ENCODE measurements around the gene GLCE.
"Not testable (repeated sequence)": the region's sequence is repeated elsewhere in the genome, so short reads cannot be mapped to it uniquely, and the experiment has no call there.

Gene GLCE

DNA sequence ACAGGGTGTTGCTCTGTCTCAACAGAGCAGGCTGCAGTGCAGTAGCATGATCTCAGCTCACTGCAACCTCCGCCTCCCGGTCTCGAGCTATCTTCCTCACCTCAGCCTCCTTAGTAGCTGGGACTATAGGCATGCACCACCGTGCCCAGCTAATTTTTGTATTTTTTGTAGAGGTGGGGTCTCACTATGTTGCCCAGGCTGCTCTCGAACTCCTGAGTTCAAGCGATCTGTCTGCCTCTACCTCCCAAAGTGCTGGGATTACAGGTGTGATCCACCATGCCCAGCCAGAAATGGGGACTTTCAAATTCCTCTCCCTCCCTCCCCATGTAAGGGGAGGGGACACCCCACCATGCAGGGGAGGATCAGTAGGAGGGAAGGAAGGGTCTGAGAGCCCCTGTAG, 141.7 kb downstream of the GLCE start:
- not testable (repeated sequence) for DNase-seq

DNA sequence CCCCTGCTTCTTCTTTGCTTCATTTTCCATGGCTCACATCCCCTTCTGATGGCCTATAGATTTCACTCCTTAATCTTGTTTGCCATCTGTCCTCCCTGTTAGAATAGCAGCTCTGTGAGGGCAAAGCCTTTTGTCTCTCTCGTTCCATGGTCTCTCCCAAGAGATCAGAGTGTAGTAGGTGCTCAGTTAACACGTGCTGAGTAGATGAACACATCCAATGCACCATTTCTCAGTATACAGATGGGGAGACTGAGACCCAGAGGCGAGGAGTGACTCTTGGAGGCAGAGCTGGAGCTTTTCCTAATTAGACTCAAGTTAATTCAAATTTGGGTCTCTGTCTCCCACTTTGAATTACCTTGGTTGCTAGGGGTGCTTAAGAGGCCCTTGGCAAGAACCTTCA, 142.5 kb downstream of the GLCE start:
- DNase-seq = no peak

DNA sequence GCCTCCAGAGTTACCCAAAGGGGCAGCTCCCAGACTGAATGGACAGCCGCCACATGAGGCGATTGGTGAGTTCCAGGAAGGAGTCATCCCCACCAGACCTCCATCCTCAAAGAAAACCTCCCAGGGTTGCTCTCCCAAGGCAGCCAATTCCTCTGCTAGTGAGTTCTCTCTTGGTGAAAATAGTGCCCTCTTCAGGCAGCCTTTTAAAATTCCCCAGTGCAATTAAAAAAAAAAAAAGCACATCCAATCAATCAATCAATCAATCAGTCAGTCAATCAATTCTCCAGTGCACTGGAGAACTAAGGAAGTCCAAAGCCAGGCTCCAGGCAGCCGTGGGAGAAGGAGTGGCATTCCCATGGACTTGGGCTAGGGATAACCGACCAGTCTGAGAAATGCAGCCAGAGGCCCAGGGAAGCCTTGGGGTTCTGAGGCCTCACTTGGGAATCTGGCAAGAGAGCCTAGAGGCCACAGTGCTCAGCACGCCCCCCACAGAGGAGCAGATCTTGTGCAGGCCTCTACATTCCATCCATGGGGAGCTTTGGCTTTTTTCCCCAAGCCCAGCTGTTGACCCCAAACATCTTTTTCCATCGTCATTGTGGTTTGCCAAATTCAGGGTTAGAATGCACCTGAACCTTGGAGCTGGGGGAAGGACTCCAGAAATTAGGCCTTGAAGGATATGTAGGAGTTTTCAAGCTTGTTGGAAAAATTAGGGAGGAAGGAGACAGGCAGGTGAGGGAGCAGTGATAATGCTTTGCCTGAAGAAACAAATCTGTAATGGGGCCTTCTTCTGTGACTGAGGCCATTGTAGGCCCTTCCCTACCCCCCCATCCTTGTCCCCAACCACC, 143.1 kb downstream of the GLCE start:
- DNase-seq = no peak

DNA sequence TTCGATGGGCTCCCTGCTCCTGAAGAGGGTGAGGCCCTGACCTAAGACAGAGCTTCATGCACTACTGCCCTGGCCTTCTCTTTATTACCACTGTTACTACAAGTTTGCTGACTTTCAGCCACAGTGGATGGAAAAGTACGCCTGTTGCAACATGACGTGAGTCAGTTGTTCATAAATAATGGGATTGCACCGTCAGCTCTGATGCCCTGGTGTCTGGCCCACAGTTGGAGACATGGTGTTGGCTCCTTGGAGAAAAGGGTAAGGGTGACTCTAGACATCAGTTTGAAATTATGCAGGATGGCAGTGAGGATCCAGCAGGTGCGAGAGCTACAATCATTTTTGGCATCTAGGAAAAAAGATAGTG, 143.7 kb downstream of the GLCE start:
- no peak for DNase-seq

DNA sequence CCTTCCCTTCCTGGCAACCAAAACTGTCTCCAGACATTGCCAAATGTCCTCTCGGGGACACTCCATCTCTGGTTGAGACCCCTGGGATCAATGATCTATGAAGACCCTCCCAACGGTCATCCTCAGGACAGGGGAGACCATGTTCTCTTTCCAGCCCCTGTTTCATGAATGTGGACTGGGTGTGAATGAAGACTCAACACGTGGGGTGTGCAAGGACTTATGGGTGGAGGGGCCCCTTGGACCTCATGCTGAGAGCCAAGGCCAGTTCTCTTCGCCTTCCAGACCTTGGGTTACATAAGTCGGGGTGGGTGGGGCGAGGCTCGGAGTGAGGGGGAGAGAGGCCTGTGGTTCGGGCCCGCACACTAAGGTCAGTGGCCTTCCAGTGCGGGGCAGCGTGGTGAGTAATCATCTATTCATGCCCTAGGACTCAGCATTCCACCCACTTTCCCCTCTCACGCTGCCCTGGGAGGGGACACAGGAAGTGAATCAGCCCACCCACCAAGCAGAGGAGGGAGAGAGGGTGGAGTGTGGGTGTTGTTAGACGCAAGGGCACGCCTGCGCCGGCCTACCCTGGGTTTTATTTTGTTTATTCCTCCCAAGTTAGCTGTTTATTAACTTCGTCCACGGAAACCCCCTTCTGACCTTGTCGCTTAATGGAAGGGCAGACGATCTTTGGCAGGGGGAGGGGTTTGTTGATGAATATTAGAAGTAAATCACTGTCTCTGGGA, 144.9 kb downstream of the GLCE start:
- no peak for DNase-seq

DNA sequence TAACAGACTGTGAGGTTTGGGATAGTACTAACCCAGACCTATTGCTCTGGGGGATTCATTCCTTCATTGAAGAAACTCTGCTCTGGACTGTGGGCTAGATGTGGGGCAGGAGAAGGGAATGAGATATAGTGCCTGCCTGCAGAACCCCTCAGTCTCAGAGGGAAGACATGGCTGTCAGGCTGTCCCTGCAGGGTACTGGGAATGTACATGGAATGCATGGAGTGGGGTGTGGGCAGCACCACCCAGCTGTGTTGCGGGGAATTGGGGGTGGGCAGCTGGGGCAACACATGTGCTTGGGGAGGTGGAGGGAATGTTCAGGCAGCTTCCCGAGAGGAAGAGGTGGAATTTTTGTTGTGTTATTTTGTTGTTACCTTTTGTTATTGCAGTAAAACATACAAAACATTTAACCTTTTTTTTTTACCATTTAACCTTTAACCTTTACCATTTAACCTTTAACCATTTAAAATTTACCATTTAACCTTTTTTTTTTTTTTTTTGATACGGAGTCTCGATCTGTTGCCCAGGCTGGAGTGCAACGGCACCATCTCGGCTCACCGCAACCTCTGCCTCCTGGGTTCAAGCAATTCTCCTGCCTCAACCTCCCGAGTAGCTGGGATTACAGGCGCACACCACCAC, 145.6 kb downstream of the GLCE start:
- no peak for DNase-seq

DNA sequence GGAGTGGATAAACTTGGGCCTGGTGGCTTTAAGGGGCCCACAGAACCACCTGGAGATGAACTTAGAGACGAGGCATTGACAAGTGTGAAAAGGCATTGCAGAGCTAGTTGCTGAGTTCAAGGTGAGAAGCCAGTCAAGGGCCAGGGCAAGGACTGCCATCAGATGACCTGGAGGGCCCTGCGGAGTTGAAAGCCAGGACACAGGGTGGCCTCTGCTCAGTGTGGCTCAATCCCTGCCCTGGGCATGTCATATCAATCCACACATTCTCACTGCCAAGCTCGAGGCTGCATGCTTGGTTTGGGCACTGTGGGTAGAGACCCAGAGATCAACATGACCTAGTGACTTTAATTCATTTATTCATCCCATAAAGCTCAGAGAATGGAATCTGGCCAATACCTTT, 147.5 kb downstream of the GLCE start:
- DNase-seq = no peak

DNA sequence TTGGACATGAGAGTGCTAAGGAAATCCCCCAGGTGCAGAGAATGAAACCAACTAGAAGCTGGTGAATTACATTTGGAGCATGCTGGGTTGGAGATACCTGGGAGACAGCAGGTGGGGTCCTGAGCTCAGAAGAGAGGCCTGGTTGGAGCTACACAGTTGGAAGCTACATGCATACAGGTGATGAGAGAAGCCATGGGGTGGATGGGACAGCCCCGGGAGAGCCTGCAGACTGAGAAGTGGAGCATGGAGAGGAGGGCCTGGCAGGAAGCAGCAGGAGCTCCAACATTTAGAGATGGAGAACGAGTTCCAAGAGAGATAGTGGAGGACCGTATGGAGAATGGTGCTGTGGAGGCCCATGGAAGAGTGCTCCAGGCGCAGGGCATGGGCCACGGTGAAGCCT, 148.5 kb downstream of the GLCE start:
- no peak for DNase-seq

DNA sequence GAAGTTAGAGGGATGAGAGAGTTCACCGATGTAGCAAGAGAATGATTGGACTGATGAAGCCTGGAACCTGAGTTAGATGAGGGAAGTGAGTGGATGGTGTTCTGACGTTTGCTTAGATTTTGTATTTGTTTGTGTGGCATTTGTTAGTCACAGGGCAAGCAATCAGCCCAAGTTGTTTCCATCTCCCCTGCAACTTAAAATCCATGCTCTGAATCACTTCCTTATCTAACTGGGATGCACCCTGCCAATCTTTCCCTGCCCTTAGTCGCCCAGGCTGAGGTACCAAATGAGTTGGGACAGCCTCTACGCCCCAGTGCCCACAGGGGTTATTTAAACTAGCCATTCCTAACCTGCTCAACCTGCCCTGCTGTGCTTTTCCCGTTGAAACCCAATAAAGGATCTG, 150.9 kb downstream of the GLCE start:
- no peak for DNase-seq

DNA sequence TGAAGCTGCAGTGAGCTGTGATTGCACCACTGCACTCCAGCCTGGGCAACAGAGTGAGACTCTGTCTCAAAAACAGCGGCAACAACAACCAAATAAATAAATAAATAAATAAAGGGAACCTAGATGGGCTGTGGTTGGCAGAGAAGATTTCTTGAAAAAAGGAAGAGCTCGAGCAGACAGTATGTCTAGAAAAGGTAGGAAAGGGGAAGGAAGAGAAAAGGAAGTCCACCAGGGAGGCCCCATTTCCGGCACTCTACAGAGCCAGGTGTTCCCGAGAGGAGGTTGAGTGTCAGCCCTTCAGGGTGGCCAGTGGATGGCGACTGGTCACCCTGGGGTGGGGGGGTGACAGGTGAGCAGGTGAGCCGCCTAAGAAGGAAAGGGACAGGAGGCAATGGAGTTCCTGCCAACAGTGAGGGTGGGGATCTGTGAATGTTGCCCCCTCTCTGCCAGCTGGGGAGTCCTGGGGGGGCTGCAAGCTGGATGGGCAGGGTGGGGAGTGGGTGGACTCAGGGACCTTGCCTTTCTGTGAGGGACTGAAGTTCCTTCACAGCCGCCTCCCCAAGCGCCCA, 153.1 kb downstream of the GLCE start:
- no peak for DNase-seq

DNA sequence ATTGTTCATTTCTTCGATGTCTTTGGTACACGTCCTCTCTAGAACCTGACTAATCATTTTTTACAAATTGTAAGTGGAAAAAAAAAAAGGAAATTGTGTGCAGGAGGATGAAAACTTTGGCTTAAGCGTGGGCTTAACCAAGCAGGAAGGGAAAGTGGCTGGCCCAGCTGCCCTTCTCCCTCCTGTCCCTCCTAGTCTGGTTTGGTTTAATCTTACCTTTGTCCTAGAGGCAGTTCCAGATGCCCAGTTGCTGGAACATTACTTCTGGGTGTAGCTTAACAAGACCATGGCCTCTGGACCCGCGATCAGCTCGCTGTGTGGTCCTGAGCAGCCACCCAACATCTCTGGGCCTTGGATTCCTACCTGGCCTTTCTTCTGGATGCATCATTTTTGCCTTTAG, 153.7 kb downstream of the GLCE start:
- DNase-seq = no peak

DNA sequence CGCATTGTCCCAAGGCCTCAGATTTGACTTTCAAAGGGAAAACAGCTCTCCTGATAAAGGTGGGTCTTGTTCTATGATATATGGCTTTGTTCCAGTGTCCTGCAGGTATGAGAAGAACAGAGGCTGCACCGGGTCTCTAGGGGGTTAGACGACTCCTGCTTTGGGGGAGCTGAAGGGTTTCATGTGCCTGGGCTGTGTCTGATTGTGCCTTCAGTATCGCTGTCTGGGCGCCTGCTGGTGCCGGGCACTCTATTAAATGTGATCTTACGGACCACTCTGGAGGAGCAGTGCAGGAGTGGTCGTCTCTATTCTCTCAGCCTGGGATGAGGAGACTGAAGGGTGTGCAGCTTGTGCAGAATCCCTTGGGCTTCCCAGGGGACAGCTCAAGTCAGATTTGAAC, 154.3 kb downstream of the GLCE start:
- DNase-seq = no peak

DNA sequence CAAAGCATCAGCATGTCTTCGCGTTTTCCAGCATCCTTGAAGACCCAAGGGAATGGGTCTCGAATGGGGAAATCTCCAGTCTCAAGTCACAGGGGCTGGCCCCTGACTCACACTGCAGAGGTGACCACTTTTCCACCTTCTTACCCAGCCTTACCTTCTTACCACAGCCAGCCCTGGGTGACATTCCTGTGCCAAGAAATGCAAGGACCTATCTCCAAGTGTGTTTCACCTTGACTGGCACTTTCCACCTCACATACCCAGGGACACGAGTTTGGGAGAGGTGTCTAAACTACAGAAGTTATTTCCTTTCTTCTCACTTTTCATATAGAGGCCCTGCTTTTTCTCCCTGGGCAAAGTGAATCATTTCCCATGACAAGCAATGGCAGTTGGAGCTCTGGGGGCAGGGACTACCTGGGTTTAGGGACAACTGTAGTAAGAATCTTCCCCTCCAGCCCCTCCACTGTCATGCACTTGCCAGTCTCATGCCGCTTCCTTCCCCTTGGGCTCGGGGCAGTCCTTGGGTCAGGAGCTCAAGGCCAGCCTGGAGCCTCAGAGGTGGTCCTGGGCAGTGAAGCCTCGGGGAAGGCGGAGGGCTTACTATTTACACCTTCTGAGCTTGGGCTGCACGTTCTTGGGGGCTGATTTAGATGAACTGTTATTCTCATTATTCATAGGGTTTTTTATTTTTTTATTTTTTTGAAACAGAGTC, 155.1 kb downstream of the GLCE start:
- no peak for DNase-seq

DNA sequence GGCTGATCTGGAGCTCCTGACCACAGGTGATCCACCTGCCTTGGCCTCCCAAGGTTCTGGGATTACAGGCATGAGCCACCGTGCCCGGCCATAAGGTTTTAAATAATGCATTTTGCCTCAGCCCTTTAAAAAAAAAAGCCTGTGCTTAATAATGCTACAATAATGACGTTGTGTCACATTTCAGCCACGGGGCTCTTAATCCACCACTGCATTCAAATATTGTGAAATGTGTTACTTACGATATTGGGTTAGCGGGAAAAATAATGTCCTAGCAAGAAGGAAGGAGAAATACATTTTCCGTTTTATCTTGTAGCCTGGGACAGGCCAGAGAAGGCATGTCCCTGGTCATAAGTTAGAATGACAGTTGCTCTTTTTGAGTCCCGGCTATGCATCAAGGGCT, 155.9 kb downstream of the GLCE start:
- no peak for DNase-seq

DNA sequence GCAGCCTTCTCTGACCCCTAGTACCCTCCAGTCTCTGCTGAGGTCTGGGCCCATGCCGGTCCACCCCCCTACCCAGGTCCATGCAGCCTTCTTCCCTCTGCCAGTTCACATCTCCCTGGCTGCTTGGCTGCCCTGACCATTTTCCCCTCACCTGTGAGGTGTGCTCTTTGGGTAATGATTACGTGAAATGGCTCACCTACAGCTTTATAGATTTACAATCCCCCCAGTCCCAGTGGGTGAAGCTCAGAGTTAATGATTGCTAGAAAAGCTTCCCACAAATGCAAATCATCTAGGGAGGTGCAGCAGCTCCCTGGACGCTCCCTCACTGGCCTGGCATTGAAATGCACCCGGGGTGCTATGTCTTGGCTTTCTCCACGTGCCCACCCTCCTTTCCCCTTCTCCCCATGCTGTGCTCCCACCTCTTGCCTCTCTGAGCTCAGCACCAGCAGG, 157.0 kb downstream of the GLCE start:
- no peak for DNase-seq

DNA sequence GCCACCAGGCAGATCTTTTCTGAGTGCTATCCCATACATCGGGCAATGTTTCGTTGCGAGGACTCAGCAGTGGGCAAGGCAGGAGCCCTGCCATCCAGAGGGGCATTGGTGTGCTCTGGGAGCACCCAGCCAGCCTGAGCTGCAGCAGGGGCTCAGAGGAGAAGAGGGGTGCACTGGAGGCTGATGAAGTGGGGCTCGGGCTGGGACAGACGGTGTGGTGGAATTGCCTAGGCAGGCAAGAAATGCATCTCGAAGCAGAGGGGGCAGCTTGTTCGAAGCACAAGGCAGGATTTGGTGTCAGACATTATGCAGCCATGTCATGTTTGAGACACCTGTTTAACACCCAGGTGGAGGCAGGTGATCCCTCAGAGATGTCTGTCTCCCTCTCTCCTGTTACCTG, 157.6 kb downstream of the GLCE start:
- no peak for DNase-seq

DNA sequence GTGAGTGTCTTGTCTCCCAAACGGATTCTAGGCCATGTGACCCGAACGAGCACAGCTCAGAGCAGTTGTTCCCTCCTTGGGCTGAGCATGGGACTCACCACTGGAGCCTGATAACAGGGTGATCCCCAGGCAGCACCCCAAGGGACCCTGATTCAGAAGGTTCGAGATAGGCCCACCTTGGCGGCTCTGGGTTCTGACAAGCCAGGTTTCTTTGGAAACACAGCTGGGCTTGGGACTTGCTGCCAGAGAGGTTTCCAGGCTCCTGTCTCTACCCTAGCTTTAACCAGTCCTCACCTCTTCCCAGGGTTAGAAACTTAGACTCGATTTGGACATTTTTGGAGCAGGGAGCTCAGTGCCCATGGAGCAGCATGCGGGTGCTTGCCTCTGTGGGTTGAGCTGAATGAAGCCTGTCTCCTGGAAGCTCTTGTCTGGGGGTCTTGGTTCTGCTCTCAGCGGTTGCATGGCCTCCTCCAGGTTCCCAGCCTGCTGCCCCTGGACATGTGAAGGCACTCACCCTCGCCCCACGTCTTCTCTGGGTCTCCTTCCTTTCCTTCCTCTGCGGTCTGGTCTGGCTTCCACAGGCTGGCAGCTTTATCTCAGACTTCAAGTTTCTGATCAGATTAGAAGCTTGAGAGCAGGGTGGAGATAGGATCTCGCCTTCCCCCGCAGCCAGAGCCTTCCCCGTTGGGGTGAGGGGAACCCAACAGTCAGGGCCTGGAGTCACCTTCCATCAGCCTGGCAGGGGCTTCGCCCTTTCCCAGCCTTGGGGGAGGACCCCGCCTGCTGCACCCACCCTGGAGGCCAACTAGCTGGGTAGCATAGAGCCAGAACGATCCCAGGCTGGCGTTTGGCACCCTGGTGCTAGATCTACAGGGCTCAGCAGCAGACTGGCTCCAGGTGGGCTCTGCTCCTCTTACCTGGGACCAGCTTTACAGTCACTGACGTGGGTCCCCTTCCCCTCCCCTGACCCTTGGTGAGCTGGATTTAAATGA, 159.2 kb downstream of the GLCE start:
- no peak for DNase-seq

DNA sequence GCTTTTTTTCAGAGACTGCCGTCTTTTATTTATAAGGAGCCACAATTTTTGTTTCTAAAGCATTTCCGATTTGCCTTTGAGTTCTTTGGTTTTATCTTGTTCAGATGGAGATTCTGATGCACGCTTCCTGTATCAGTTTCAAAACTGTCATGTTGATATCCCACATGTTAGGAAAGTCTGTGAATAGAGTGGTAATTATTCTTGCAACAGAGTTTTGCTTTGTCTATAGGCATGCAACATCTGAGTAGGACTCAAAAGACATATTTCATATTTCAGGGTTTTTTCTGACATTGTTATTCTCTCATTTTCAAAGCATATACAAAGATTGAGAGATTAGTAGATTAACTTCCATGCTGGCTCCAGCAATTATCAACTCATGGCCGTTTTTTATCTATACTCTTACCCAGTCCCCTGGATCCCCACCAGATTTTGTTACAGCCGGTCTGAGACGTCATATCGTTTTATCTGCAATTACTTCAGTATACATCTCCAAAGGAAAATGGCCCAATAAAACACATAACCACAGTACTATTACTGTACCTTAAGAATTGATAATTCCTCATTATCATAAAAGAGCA, 160.6 kb downstream of the GLCE start:
- no peak for DNase-seq
